A673 (cell line): ENCODE data around the gene ARHGAP24. TPM values are rescaled to one million over a fixed set of nuclear protein-coding genes. Genes with fewer than 3 reads are reported as not detected.

ENCODE experiments used
- BruUV-seq: library from RNA; stranded (reverse); fragments of 400-500 nt; replicated peaks from 2 replicates; lab custom pipeline; 2021; lab: Mats Ljungman, UMichigan
- CTCF ChIA-PET: fragments of 300-600 bp; sonication (Branson Sonifier 250); formaldehyde crosslinking; loops from one replicate; lab custom pipeline; 2022; ENCODE audit warnings: antibody characterized with exemption; lab: Charles Lee
- POLR2A ChIA-PET: fragments of 300-600 bp; sonication (Branson Sonifier 250); formaldehyde crosslinking; loops from one replicate; lab custom pipeline; 2022; ENCODE audit warnings: antibody characterized with exemption; ENCODE audit not compliant: low non-redundant PET; lab: Charles Lee
- DNase-seq: peaks from one replicate; pipeline ENCODE4 v3.0.0-alpha.2; 2015; ENCODE audit warnings: low spot score
- H3K27ac ChIP-seq: fragments of 200-600 bp; sonication (generic); 2 replicates; pipeline ENCODE4 v1.5.1; 2016; ENCODE audit warnings: mixed run types, low read depth, mild to moderate bottlenecking, mixed read lengths, antibody characterized with exemption, low read length; ENCODE audit not compliant: poor library complexity, severe bottlenecking
- H3K27me3 ChIP-seq: fragments of 200-600 bp; sonication (generic); replicated peaks from 2 replicates; pipeline ENCODE4 v1.6.1; 2017; ENCODE audit warnings: mixed run types, low read depth, mild to moderate bottlenecking, mixed read lengths, antibody characterized with exemption, low read length; ENCODE audit not compliant: insufficient read depth, poor library complexity
- H3K36me3 ChIP-seq: fragments of 200-600 bp; sonication (generic); 2 replicates; pipeline ENCODE4 v1.6.1; 2016; ENCODE audit warnings: mixed run types, mild to moderate bottlenecking, mixed read lengths, antibody characterized with exemption, low read length; ENCODE audit not compliant: insufficient read depth, poor library complexity, severe bottlenecking
- H3K4me1 ChIP-seq: fragments of 200-600 bp; sonication (generic); 2 replicates; pipeline ENCODE4 v1.6.1; 2017; ENCODE audit warnings: mixed run types, mild to moderate bottlenecking, mixed read lengths, antibody characterized with exemption, low read length; ENCODE audit not compliant: insufficient read depth, poor library complexity, severe bottlenecking
- H3K4me3 ChIP-seq: fragments of 200-600 bp; sonication (generic); 2 replicates; pipeline ENCODE4 v1.5.1; 2016; ENCODE audit warnings: low read depth, mixed run types, mild to moderate bottlenecking, mixed read lengths, low read length; ENCODE audit not compliant: poor library complexity, severe bottlenecking
- H3K9me3 ChIP-seq: fragments of 200-600 bp; sonication (generic); 2 replicates; pipeline ENCODE4 v1.6.1; 2016; ENCODE audit warnings: mixed run types, low read depth, mild to moderate bottlenecking, mixed read lengths, antibody characterized with exemption, low read length; ENCODE audit not compliant: poor library complexity, severe bottlenecking
- CTCF ChIP-seq: fragments of 300-800, 200-600 bp; sonication (generic); conservative IDR thresholded peaks from 2 replicates; pipeline ENCODE4 v1.5.1; 2017; ENCODE audit warnings: low read depth, mild to moderate bottlenecking, antibody characterized with exemption, low read length, moderate library complexity, mixed read lengths
- EZH2 ChIP-seq: fragments of 200-600 bp; sonication (generic); IDR thresholded peaks from 2 replicates; pipeline ENCODE4 v1.6.1; 2017; ENCODE audit warnings: borderline replicate concordance, low read depth, mild to moderate bottlenecking, mixed read lengths, antibody characterized with exemption, low read length; ENCODE audit not compliant: poor library complexity, severe bottlenecking
- intact Hi-C: fragments of 100-400 bp; cut with micrococcal nuclease; formaldehyde crosslinking; loops from one replicate; pipeline ENCODE4 v1.10.0; 2022; ENCODE audit not compliant: unreplicated experiment
- total RNA-seq: library from RNA; stranded (reverse); gene quantifications from 2 replicates; pipeline ENCODE4 v1.2.3, GENCODE V29; 2021

Gene ARHGAP24
- total RNA-seq, 1 experiment from 2014 or later, result 5.8 TPM

DNA sequence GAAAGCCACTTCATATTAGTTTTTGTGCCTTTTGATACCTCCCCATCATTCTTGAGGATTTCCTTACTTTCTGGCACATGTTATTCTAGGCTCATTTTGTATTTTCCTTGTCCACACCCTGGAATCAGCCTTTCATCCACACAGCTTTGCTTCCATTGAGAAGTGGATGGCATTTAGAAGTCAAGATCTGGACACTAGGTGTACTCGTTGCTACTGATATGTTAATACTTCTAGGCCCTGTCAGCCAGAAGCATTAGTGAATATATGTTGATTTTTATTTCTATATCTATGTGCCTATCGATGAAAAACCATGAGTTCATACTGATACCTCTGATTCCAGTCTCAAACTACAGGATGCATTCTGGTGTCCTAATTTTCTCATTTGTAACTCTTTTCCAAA, 73.2 kb downstream of the ARHGAP24 start:
- intact Hi-C loops, result no loop called here
- CTCF ChIA-PET, result no interaction called here

DNA sequence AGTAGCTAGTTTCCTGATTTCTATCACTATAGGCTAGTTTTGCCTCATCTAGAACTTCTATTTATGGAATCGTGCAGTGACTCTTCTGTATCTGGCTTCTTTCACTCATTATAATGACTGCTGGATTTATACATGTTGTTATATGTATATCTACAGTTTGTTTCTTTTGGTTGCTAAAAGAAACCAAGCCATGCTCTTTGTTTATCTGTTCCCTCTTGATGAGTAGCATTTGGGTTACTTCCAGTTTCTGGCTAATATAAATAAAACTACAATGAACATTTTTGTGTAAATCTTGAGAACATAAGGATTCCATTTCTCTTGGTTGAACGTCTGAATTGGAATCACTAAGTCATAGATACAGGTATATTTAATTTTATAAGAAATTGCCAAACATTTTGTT, 73.9 kb downstream of the ARHGAP24 start:
- POLR2A ChIA-PET, result no interaction called here
- no peak overlapping the region for H3K27ac ChIP-seq

More for the DNA sequence above, 73.2 kb downstream of the ARHGAP24 start:
- H3K36me3 ChIP-seq, result no peaks in the 10 kb centered on the region
- H3K9me3 ChIP-seq, result no peaks in the 10 kb centered on the region
- no peak overlapping the region for H3K27ac ChIP-seq
- BruUV-seq, result no TSS peak
- POLR2A ChIA-PET, result no interaction called here
- DNase-seq, result no peak
- TF ChIP-seq EZH2 (no peak), CTCF (no peak)
- no peaks in the 10 kb centered on the region for H3K27me3 ChIP-seq
- H3K4me3 ChIP-seq, result no peak overlapping the region
- H3K4me1 ChIP-seq, result no peaks in the 10 kb centered on the region

DNA sequence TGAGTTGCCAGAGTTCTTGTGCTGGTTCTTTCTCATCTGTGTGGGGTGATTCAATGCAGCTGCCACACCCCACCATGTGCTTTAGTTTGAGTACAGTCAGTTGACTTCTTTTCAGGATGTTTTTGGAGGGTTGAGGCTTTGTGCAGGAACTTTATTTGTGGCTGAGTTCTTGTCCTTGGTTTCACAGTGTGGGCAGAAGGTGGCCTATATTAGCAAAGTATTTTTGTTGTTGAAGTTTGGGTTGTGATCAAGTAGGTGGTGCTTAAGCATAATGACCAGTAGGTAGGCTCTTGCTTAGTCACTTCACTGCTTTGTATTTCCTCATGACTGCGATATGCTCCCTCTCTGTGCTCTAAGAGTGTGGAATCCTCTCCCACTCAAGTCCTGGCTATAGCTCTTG, 80.3 kb downstream of the ARHGAP24 start:
- no peaks in the 10 kb centered on the region for H3K36me3 ChIP-seq
- CTCF ChIA-PET, result no interaction called here
- POLR2A ChIA-PET, result no interaction called here
- no peaks in the 10 kb centered on the region for H3K27me3 ChIP-seq
- no TSS peak for BruUV-seq
- no peak for TF ChIP-seq EZH2
- intact Hi-C loops, result no loop called here
- no peak for DNase-seq
- no peaks in the 10 kb centered on the region for H3K4me1 ChIP-seq
- H3K4me3 ChIP-seq, result no peak overlapping the region
- H3K9me3 ChIP-seq, result no peaks in the 10 kb centered on the region
- no peak overlapping the region for H3K27ac ChIP-seq

More for the DNA sequence above, 73.9 kb downstream of the ARHGAP24 start:
- Histone ChIP-seq H3K9me3 (no peaks in the 10 kb centered on the region), H3K27me3 (no peaks in the 10 kb centered on the region), H3K4me1 (no peaks in the 10 kb centered on the region), H3K4me3 (no peak overlapping the region), H3K36me3 (no peaks in the 10 kb centered on the region)
- CTCF ChIA-PET, result no interaction called here
- no peak for TF ChIP-seq CTCF
- no peak for TF ChIP-seq EZH2
- DNase-seq, result no peak
- intact Hi-C loops, result no loop called here
- no TSS peak for BruUV-seq

DNA sequence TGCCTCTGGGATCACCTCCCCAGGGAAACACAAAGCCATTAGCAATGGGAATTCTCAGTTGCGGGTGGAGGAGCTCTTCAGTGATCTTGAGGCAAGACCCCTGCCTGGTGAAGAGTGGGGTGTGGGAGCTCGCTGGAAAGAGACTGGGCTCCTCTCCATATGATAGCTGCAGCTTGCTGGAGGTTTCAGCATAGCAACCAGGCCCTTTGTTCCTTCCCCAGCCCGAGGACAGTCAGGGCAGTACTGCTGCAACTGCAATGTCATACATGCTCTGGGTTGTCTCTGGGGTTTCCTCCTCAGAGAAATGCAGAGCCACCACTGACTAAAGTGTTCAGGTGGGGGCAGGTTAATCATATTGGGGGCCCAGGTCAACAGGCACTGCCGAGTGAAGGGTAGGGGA, 81.3 kb downstream of the ARHGAP24 start:
- Histone ChIP-seq H3K27ac (no peak overlapping the region), H3K9me3 (no peaks in the 10 kb centered on the region), H3K36me3 (no peaks in the 10 kb centered on the region), H3K4me1 (no peaks in the 10 kb centered on the region), H3K27me3 (no peaks in the 10 kb centered on the region), H3K4me3 (no peak overlapping the region)
- ChIA-PET POLR2A (no interaction called here), CTCF (no interaction called here)
- DNase-seq, result no peak
- intact Hi-C loops, result no loop called here
- no TSS peak for BruUV-seq
- no peak for TF ChIP-seq CTCF
- TF ChIP-seq EZH2, result no peak
